Activated B cell treated with CpG ODN at 0.5 μM for 24 hours (primary cell): ENCODE measurements around the gene FAM184A. TPM values are rescaled to one million over a fixed set of nuclear protein-coding genes. Genes with fewer than 3 reads are reported as not detected.

ENCODE experiments used
- ATAC-seq: fragments of 200-7000 bp; cut with Tn5 transposase; one replicate; pipeline ENCODE4 v1.10.0; 2021; ENCODE audit warnings: low read depth, mild to moderate bottlenecking, moderate library complexity
- CTCF ChIA-PET: fragments of 350-600 bp; sonication (Branson Sonifier 250); formaldehyde crosslinking; loops from one replicate; lab custom pipeline; 2021; ENCODE audit warnings: antibody characterized with exemption; lab: Charles Lee
- POLR2A ChIA-PET: fragments of 350-600 bp; sonication (Branson Sonifier 250); formaldehyde crosslinking; loops from one replicate; lab custom pipeline; 2021; ENCODE audit warnings: antibody characterized with exemption; lab: Charles Lee
- DNase-seq: peaks from one replicate; pipeline ENCODE4 v3.0.0; 2022
- H3K27ac Mint-ChIP-seq: one replicate; pipeline ENCODE4 v1.8.0; 2020; ENCODE audit warnings: mixed read lengths
- H3K27me3 Mint-ChIP-seq: one replicate; pipeline ENCODE4 v1.8.0; 2021; ENCODE audit warnings: mixed read lengths
- H3K36me3 Mint-ChIP-seq: one replicate; pipeline ENCODE4 v1.8.0; 2021; ENCODE audit warnings: low read depth, mixed read lengths
- H3K4me1 Mint-ChIP-seq: one replicate; pipeline ENCODE4 v1.8.0; 2021; ENCODE audit warnings: mixed read lengths
- H3K4me3 Mint-ChIP-seq: one replicate; pipeline ENCODE4 v1.8.0; 2020; ENCODE audit warnings: mild to moderate bottlenecking, mixed read lengths
- H3K9me3 Mint-ChIP-seq: one replicate; pipeline ENCODE4 v1.8.0; 2020; ENCODE audit warnings: mixed read lengths
- intact Hi-C: fragments of 100-400 bp; cut with micrococcal nuclease; formaldehyde crosslinking; loops from one replicate; pipeline ENCODE4 v1.15.1; 2024
- total RNA-seq: library from RNA; stranded (reverse); gene quantifications from 2 replicates; pipeline ENCODE4 v1.2.3, GENCODE V29; 2022
- TF ChIP-seq, protein P1 (sequence below): fragments of 200-600 bp; IDR thresholded peaks from one replicate; pipeline ENCODE4 v1.8.0; 2022; ENCODE audit warnings: antibody characterized with exemption, mild to moderate bottlenecking

FAM184A gene
- total RNA-seq, 1 donor from 2014 or later, result 1.1 TPM

DNA sequence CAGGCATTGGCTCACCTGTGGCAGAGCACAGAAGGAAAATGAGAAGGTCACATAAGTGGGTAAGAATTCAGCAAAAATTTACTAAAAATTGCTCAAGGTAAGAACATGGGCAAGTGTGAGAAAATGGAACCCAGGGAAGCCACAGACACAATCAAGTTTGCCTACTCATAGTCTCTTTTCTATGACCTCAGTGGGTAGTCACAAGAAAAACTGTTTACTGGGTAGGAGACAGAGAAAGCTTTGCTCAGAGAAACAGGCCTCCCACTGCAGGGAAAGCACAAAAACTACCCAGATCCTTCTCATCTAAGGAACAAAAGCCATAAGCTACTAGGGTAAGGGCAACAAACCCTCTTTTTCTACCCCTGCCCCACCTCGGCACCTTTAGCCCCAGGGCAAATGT lies 35.2 kb downstream of the FAM184A start:
- H3K4me3 Mint-ChIP-seq, result no peak overlapping the region
- DNase-seq (no peak), ATAC-seq (no peak)
- CTCF ChIA-PET, result no interaction called here
- TF ChIP-seq, protein P1, sequence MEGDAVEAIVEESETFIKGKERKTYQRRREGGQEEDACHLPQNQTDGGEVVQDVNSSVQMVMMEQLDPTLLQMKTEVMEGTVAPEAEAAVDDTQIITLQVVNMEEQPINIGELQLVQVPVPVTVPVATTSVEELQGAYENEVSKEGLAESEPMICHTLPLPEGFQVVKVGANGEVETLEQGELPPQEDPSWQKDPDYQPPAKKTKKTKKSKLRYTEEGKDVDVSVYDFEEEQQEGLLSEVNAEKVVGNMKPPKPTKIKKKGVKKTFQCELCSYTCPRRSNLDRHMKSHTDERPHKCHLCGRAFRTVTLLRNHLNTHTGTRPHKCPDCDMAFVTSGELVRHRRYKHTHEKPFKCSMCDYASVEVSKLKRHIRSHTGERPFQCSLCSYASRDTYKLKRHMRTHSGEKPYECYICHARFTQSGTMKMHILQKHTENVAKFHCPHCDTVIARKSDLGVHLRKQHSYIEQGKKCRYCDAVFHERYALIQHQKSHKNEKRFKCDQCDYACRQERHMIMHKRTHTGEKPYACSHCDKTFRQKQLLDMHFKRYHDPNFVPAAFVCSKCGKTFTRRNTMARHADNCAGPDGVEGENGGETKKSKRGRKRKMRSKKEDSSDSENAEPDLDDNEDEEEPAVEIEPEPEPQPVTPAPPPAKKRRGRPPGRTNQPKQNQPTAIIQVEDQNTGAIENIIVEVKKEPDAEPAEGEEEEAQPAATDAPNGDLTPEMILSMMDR, result no peak
- peaks cover 4% of the 10 kb centered on the region for H3K27me3 Mint-ChIP-seq
- H3K4me1 Mint-ChIP-seq, result no peaks in the 10 kb centered on the region
- intact Hi-C loops, result no loop called here
- no peak overlapping the region for H3K27ac Mint-ChIP-seq
- H3K9me3 Mint-ChIP-seq, result no peaks in the 10 kb centered on the region
- POLR2A ChIA-PET, result no interaction called here
- H3K36me3 Mint-ChIP-seq, result no peaks in the 10 kb centered on the region

DNA sequence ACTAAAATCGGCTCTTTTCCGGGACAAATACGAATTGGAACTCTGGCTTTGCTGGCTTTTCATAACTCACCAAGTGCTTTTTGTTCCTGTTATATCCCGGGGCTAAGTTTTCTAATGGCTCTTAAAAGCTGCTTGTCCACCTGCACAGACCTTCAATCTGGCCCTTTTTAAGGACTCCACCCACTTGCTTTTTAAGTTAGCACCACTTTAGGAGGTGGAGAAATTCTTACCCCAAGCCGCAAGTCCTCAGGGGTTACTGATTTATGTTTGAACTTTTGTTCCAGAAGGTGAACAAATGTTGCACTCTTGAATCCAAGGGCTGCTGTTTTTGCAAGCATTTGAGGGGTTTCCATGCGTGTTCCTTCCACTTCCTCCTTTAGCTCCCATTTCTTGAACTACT lies 37.8 kb downstream of the FAM184A start:
- H3K4me1 Mint-ChIP-seq, result no peaks in the 10 kb centered on the region
- no peaks in the 10 kb centered on the region for H3K9me3 Mint-ChIP-seq
- intact Hi-C loops, result no loop called here
- POLR2A ChIA-PET, result no interaction called here
- peaks cover under 1% of the 10 kb centered on the region for H3K27me3 Mint-ChIP-seq
- DNase-seq, result no peak
- no peak overlapping the region for H3K27ac Mint-ChIP-seq
- H3K36me3 Mint-ChIP-seq, result no peaks in the 10 kb centered on the region
- CTCF ChIA-PET, result no interaction called here
- H3K4me3 Mint-ChIP-seq, result no peak overlapping the region
- TF ChIP-seq, protein P1, result no peak
- no peak for ATAC-seq

DNA sequence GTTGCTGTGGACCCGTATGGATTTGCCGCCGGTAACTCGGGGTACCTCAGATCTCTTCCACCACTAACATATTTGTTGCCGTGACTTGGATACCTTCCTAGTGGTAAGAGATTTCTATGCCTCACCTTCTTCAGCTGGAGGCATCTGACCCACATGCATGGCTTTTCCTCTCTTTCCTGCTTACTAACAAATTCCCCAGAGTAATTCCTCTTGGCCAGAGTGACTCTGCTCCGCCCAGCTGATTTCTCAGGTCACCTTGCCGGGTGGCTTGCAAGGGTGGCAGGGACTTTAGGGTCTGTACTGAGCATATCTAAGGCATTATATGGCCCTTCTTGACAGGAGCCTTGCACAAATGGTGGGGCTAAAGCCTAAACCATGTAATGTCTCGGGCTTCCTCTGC lies 38.2 kb downstream of the FAM184A start:
- Mint-ChIP-seq H3K27ac (no peak overlapping the region), H3K4me1 (no peaks in the 10 kb centered on the region), H3K36me3 (no peaks in the 10 kb centered on the region), H3K27me3 (peaks cover 2% of the 10 kb centered on the region), H3K4me3 (no peak overlapping the region), H3K9me3 (no peaks in the 10 kb centered on the region)
- CTCF ChIA-PET, result no interaction called here
- ATAC-seq (no peak), DNase-seq (no peak)
- intact Hi-C loops, result no loop called here
- POLR2A ChIA-PET, result no interaction called here
- TF ChIP-seq, protein P1, result no peak

GRCh38 chr6:119037941-119038623 lies 40.4 kb downstream of the FAM184A start:
- TF ChIP-seq, protein P1, result no peak
- no peaks in the 10 kb centered on the region for H3K9me3 Mint-ChIP-seq
- no peaks in the 10 kb centered on the region for H3K36me3 Mint-ChIP-seq
- DNase-seq (no peak), ATAC-seq (no peak)
- no peaks in the 10 kb centered on the region for H3K4me1 Mint-ChIP-seq
- intact Hi-C loops, result no loop called here
- no peak overlapping the region for H3K27ac Mint-ChIP-seq
- no peak overlapping the region for H3K4me3 Mint-ChIP-seq
- peaks cover 2% of the 10 kb centered on the region for H3K27me3 Mint-ChIP-seq
- CTCF ChIA-PET, result no interaction called here
- POLR2A ChIA-PET, result no interaction called here

GRCh38 chr6:119037264-119037663 lies 41.2 kb downstream of the FAM184A start:
- Mint-ChIP-seq H3K4me1 (no peaks in the 10 kb centered on the region), H3K4me3 (no peak overlapping the region), H3K27me3 (peaks cover 2% of the 10 kb centered on the region), H3K9me3 (no peaks in the 10 kb centered on the region), H3K27ac (no peak overlapping the region), H3K36me3 (no peaks in the 10 kb centered on the region)
- ChIA-PET CTCF (no interaction called here), POLR2A (no interaction called here)
- TF ChIP-seq, protein P1, result no peak
- ATAC-seq (no peak), DNase-seq (no peak)
- intact Hi-C loops, result no loop called here
